ENCODE data around the gene TBX5. TPM values are rescaled to one million over a fixed set of nuclear protein-coding genes. Genes with fewer than 3 reads are reported as not detected.

TBX5 gene
- total and polyA plus RNA-seq, 2 of the 4 experiments (the other 2 are of a cell fraction) = 13.3 to 14.7 TPM

DNA sequence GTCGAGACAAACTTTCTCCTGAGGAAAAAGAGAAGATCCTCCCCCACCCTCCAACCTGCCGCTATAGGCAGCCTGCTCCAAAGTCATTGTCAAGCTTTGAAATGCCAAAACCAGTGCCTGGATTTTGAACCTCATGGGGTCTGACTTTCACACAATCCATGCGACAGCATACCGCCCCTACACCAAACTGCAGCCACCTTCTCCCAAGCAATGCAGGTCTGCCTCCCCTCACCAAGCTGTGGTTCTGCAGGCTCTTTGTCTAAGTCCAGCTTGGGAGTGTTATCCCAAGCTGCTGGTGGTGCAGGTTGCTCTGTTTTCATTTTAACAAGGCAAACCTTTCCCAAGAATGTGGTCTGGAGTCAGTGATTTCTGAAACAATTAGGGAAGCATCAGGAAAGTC, 12.4 kb downstream of the TBX5 start:
- Histone ChIP-seq H3K4ac (ENCODE audit: low read depth, low read length) (no peak overlapping the region), H3K14ac (replicated peaks; ENCODE audit: low read depth, low read length) (no peak overlapping the region), H2AK9ac (replicated peaks; ENCODE audit: low read depth, low read length, poor library complexity) (no peak overlapping the region), H3K27me3 (ENCODE audit: control insufficient read depth, insufficient read depth, low read length) (no peaks in the 10 kb centered on the region), H3K79me1 (ENCODE audit: low read depth in 1 of 2, low read length in 2 of 2) (peaks cover 25 to 81% of the 10 kb centered on the region in 2 experiments), H4K20me1 (ENCODE audit: insufficient read depth, low read length) (peaks cover 28% of the 10 kb centered on the region; the same call in 1 of the 2 replicates), H2BK15ac (ENCODE audit: low read depth, low read length) (no peak overlapping the region), H3K4me3 (ENCODE audit: insufficient read depth, low read depth, low read length) (no peak overlapping the region), H3K9ac (ENCODE audit: low read depth, low read length) (no peak overlapping the region), H2BK5ac (ENCODE audit: low read depth, low read length, poor library complexity, severe bottlenecking) (no peak overlapping the region), H3K23ac (ENCODE audit: low read depth, low read length) (0 out of 2 replicates have a peak overlapping the region, but pooled peaks have one; percentile 26), H2AFZ (replicated peaks; ENCODE audit: low read length, poor library complexity) (no peak overlapping the region), H3K9me3 (ENCODE audit: control insufficient read depth, insufficient read depth, low read length) (no peaks in the 10 kb centered on the region), H3K36me3 (ENCODE audit: control insufficient read depth, insufficient read depth, low read length) (peaks cover 64% of the 10 kb centered on the region), H3K9me1 (ENCODE audit: insufficient read depth, low read length) (peaks cover 14% of the 10 kb centered on the region), H2AK5ac (ENCODE audit: low read depth, low read length) (no peak overlapping the region), H4K8ac (ENCODE audit: low read depth in 2 of 2, low read length in 2 of 2) (no peak overlapping the region), H3K27ac (ENCODE audit: insufficient read depth, low read length) (no peak overlapping the region), H4K5ac (ENCODE audit: low read depth, low read length) (no peak overlapping the region), H3K4me2 (ENCODE audit: low read depth, low read length) (no peak overlapping the region), H3K56ac (ENCODE audit: extremely low read depth, insufficient read depth, low read length) (no peak overlapping the region), H4K91ac (ENCODE audit: insufficient read depth, low read depth, low read length) (no peak overlapping the region), H3K4me1 (ENCODE audit: control insufficient read depth, insufficient read depth, low read length) (peaks cover 43% of the 10 kb centered on the region), H2BK120ac (ENCODE audit: low read depth, low read length) (no peak overlapping the region), H2BK20ac (ENCODE audit: low read depth, low read length) (no peak overlapping the region), H3K18ac (ENCODE audit: low read depth, low read length) (no peak overlapping the region)
- POLR2A ChIA-PET (ENCODE audit: unreplicated experiment) = no interaction called here
- BruUV-seq (replicated peaks) = no TSS peak
- TF ChIP-seq MAZ (IDR thresholded peaks at IDR 0.05; ENCODE audit: borderline replicate concordance, low read depth, low read length) (no peak), SMC3 (IDR thresholded peaks at IDR 0.05; ENCODE audit: low read depth, low read length) (no peak), BHLHE40 (IDR thresholded peaks at IDR 0.05; ENCODE audit: low read depth, low read length) (no peak), RAD21 (IDR thresholded peaks at IDR 0.05; ENCODE audit: low read length) (no peak), MXI1 (IDR thresholded peaks at IDR 0.05; ENCODE audit: borderline replicate concordance, low read depth, low read length) (no peak)
- TF ChIP-seq, protein P1, sequence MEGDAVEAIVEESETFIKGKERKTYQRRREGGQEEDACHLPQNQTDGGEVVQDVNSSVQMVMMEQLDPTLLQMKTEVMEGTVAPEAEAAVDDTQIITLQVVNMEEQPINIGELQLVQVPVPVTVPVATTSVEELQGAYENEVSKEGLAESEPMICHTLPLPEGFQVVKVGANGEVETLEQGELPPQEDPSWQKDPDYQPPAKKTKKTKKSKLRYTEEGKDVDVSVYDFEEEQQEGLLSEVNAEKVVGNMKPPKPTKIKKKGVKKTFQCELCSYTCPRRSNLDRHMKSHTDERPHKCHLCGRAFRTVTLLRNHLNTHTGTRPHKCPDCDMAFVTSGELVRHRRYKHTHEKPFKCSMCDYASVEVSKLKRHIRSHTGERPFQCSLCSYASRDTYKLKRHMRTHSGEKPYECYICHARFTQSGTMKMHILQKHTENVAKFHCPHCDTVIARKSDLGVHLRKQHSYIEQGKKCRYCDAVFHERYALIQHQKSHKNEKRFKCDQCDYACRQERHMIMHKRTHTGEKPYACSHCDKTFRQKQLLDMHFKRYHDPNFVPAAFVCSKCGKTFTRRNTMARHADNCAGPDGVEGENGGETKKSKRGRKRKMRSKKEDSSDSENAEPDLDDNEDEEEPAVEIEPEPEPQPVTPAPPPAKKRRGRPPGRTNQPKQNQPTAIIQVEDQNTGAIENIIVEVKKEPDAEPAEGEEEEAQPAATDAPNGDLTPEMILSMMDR (conservative IDR thresholded peaks at IDR 0.05; ENCODE audit: low read depth, low read length) = no peak
- WGBS, 2 experiments (ENCODE audit: extremely low coverage in 2 of 2, insufficient read length in 1 of 2) = 100% methylated on average over 1 of the region's 4 CpGs; no CpG with 5 or more reads in 1 of the 2 experiments
- no peak for DNase-seq
- ATAC-seq (ENCODE audit: low read depth) = no peak
- in situ Hi-C loops (cut with MboI; ENCODE audit: low sequenced_read_pairs) = no loop called here
- intact Hi-C loops (cut with micrococcal nuclease) = loop anchor here (5.0 kb wide), 1 partner anchor 764 kb away; no protein-coding TSS in a partner anchor
- dilution Hi-C loops (cut with HindIII; ENCODE audit: low sequenced_read_pairs, unreplicated experiment) = no loop called here
- CTCF ChIA-PET = no interaction called here
